SKM-1 treated with dmso at 0.1 percent for 144 hours (cell line): ENCODE data around the gene TTF1.
"Not testable (repeated sequence)": the region's sequence is repeated elsewhere in the genome, so short reads cannot be mapped to it uniquely, and the experiment has no call there.

Experiments used
- DNase-seq: peaks from one replicate; lab custom pipeline; 2025; ENCODE audit not compliant: unreplicated experiment; lab: John Stamatoyannopoulos, UW

TTF1 gene

GRCh38 chr9:132412089-132412488 lies 5.4 kb upstream of the TTF1 start:
- DNase-seq = peak; percentile 20

GRCh38 chr9:132411091-132411508 lies 4.5 kb upstream of the TTF1 start:
- DNase-seq = peak; percentile 2

GRCh38 chr9:132410642-132411041 lies 4.0 kb upstream of the TTF1 start:
- DNase-seq = no peak

- no peak for DNase-seq
Measured at GRCh38 chr9:132409828-132410528, 3.3 kb upstream of the TTF1 start, which contains the start of gene CFAP77. Gene CFAP77 (plus strand): TSS chr9:132410211. CDS start chr9:132410272, 61 bp downstream.

GRCh38 chr9:132408521-132408920 lies 1.9 kb upstream of the TTF1 start:
- no peak for DNase-seq

GRCh38 chr9:132407196-132407595 lies 556 bp upstream of the TTF1 start:
- DNase-seq = no peak

- DNase-seq = no peak
Measured at GRCh38 chr9:132404228-132404881, 2.3 kb downstream of the TTF1 start.

- DNase-seq = no peak
Measured at GRCh38 chr9:132401824-132402223, 4.8 kb downstream of the TTF1 start.

GRCh38 chr9:132395560-132395959 lies 11.1 kb downstream of the TTF1 start:
- DNase-seq = no peak

- DNase-seq = no peak
Measured at GRCh38 chr9:132391449-132391848, 15.2 kb downstream of the TTF1 start.

GRCh38 chr9:132390966-132391365 lies 15.7 kb downstream of the TTF1 start:
- DNase-seq = no peak

- DNase-seq = no peak
Measured at GRCh38 chr9:132387133-132387532, 19.5 kb downstream of the TTF1 start.

- DNase-seq = no peak
Measured at GRCh38 chr9:132384376-132384775, 22.3 kb downstream of the TTF1 start.

GRCh38 chr9:132383462-132383883 lies 23.2 kb downstream of the TTF1 start:
- no peak for DNase-seq

- peak; percentile 37 for DNase-seq
Measured at GRCh38 chr9:132381966-132382541, 24.6 kb downstream of the TTF1 start.

GRCh38 chr9:132378416-132378815 lies 28.2 kb downstream of the TTF1 start:
- not testable (repeated sequence) for DNase-seq

GRCh38 chr9:132377769-132378168 lies 28.9 kb downstream of the TTF1 start:
- DNase-seq = not testable (repeated sequence)

GRCh38 chr9:132372177-132373095 lies 34.2 kb downstream of the TTF1 start:
- peak; percentile 45 for DNase-seq

GRCh38 chr9:132370592-132370991 lies 36.0 kb downstream of the TTF1 start:
- DNase-seq = no peak

- no peak for DNase-seq
Measured at GRCh38 chr9:132369421-132369820, 37.2 kb downstream of the TTF1 start.
